GM23248 (cell line): ENCODE measurements around the gene CAMK2D. TPM values are rescaled to one million over a fixed set of nuclear protein-coding genes. Genes with fewer than 3 reads are reported as not detected.

Source experiments
- DNase-seq: peaks from one replicate; pipeline ENCODE4 v3.0.0-alpha.2; 2015
- H2AFZ ChIP-seq: fragments of 200-600 bp; sonication (generic); 2 replicates; pipeline ENCODE4 v1.6.1; 2016; ENCODE audit warnings: antibody characterized with exemption
- H3F3A ChIP-seq: fragments of 200-600 bp; sonication (generic); 2 replicates; pipeline ENCODE4 v1.6.1; 2016; ENCODE audit warnings: mild to moderate bottlenecking, antibody characterized with exemption, mixed run types; ENCODE audit not compliant: insufficient read depth
- H3K27ac ChIP-seq: fragments of 200-600 bp; sonication (generic); 2 replicates; pipeline ENCODE4 v1.5.1; 2016; ENCODE audit warnings: mild to moderate bottlenecking
- H3K27me3 ChIP-seq: fragments of 200-600 bp; sonication (generic); replicated peaks from 2 replicates; pipeline ENCODE4 v1.6.1; 2016; ENCODE audit warnings: mild to moderate bottlenecking; ENCODE audit not compliant: insufficient read depth
- H3K36me3 ChIP-seq: fragments of 200-600 bp; sonication (generic); 2 replicates; pipeline ENCODE4 v1.6.1; 2016; ENCODE audit warnings: low read depth, mild to moderate bottlenecking
- H3K4me1 ChIP-seq: fragments of 200-600 bp; sonication (generic); 2 replicates; pipeline ENCODE4 v1.6.1; 2016; ENCODE audit warnings: mild to moderate bottlenecking; ENCODE audit not compliant: insufficient read depth
- H3K4me2 ChIP-seq: fragments of 200-600 bp; sonication (generic); one replicate; pipeline ENCODE4 v1.6.1; 2016; ENCODE audit warnings: mild to moderate bottlenecking; ENCODE audit not compliant: unreplicated experiment
- H3K4me3 ChIP-seq: fragments of 200-600 bp; sonication (generic); 2 replicates; pipeline ENCODE4 v1.5.1; 2016; ENCODE audit warnings: mild to moderate bottlenecking
- H3K79me2 ChIP-seq: fragments of 200-600 bp; sonication (generic); 2 replicates; pipeline ENCODE4 v1.6.1; 2016; ENCODE audit warnings: mild to moderate bottlenecking; ENCODE audit not compliant: insufficient read depth
- H3K9ac ChIP-seq: fragments of 200-600 bp; sonication (generic); 2 replicates; pipeline ENCODE4 v1.6.1; 2016; ENCODE audit warnings: mild to moderate bottlenecking
- H3K9me2 ChIP-seq: fragments of 200-600 bp; sonication (generic); 2 replicates; pipeline ENCODE4 v1.6.1; 2016; ENCODE audit warnings: mixed run types, mild to moderate bottlenecking, moderate library complexity; ENCODE audit not compliant: insufficient read depth
- H3K9me3 ChIP-seq: fragments of 200-600 bp; sonication (generic); one replicate; pipeline ENCODE4 v1.6.1; 2017; ENCODE audit warnings: low read depth
- H4K20me1 ChIP-seq: fragments of 200-600 bp; sonication (generic); 2 replicates; pipeline ENCODE4 v1.6.0; 2016; ENCODE audit not compliant: insufficient read depth
- EZH2 ChIP-seq: fragments of 200-600 bp; sonication (generic); IDR thresholded peaks from 2 replicates; pipeline ENCODE4 v1.6.1; 2018; ENCODE audit warnings: antibody characterized with exemption, mild to moderate bottlenecking; ENCODE audit not compliant: insufficient read depth, poor library complexity, severe bottlenecking
- EZH2phosphoT487 ChIP-seq: fragments of 200-600 bp; sonication (generic); IDR thresholded peaks from 2 replicates; pipeline ENCODE4 v1.6.1; 2018; ENCODE audit warnings: antibody characterized with exemption, moderate library complexity, mild to moderate bottlenecking, low read depth; ENCODE audit not compliant: insufficient read depth
- WGBS, 2 experiments: methylation state at CpG; one replicate each; pipeline ENCODE4 v1.1.6; 2015 to 2017; ENCODE audit warnings: low lambda C conversion rate in 2 of 2, low coverage in 1 of 2; ENCODE audit errors: missing lambda C conversion rate in 2 of 2; 5-methylcytosine and 5-hydroxymethylcytosine counted together
- in situ Hi-C: fragments of 300-500 bp; cut with MboI; formaldehyde crosslinking; loops from 2 replicates; pipeline ENCODE4 v1.15.0; 2020
- polyA plus RNA-seq: library from polyadenylated mRNA; unstranded; fragments of >200 nt; fragmentation: Nextera tagmentation; extraction: Ambion mirVana; gene quantifications from 2 replicates; pipeline ENCODE4 v1.2.1, GENCODE V29; 2016
- total RNA-seq: library from RNA; depleted of rRNA; stranded (reverse); fragments of >200 nt; shearing (Covaris generic); gene quantifications from 2 replicates; pipeline ENCODE4 v1.2.3, GENCODE V29; 2014

Gene CAMK2D
- total and polyA plus RNA-seq, 2 experiments from 2014 or later = 78.8 to 94.5 TPM

- Histone ChIP-seq H3K4me2 (no peak overlapping the region), H3K27ac (no peak overlapping the region), H3K79me2 (peaks cover 77% of the 10 kb centered on the region), H3F3A (peaks cover 12% of the 10 kb centered on the region; the same call in 1 of the 2 replicates), H3K9ac (no peak overlapping the region), H3K9me2 (no peaks in the 10 kb centered on the region), H3K27me3 (no peaks in the 10 kb centered on the region), H4K20me1 (no peaks in the 10 kb centered on the region), H2AFZ (no peak overlapping the region), H3K9me3 (no peaks in the 10 kb centered on the region), H3K4me3 (no peak overlapping the region), H3K4me1 (peaks cover 17% of the 10 kb centered on the region), H3K36me3 (no peaks in the 10 kb centered on the region; the same call in 1 of the 2 replicates)
- 83 to 86% methylated on average over 4 of the region's 4 CpGs for WGBS, 2 experiments
- in situ Hi-C loops = no loop called here
- TF ChIP-seq EZH2 (no peak), EZH2phosphoT487 (no peak)
- DNase-seq = no peak
Measured at GRCh38 chr4:113601636-113602035, 159.9 kb downstream of the CAMK2D start.

GRCh38 chr4:113596396-113596795 lies 165.1 kb downstream of the CAMK2D start:
- no peaks in the 10 kb centered on the region for H3K9me3 ChIP-seq
- no peak overlapping the region for H3K27ac ChIP-seq
- in situ Hi-C loops = no loop called here
- H3K4me1 ChIP-seq = no peaks in the 10 kb centered on the region
- DNase-seq = no peak
- H3K79me2 ChIP-seq = peaks cover 93% of the 10 kb centered on the region
- H4K20me1 ChIP-seq = no peaks in the 10 kb centered on the region
- H3K27me3 ChIP-seq = no peaks in the 10 kb centered on the region
- H3K9me2 ChIP-seq = no peaks in the 10 kb centered on the region
- H3K9ac ChIP-seq = no peak overlapping the region
- no peaks in the 10 kb centered on the region for H3F3A ChIP-seq
- no peak overlapping the region for H3K4me3 ChIP-seq
- 95 to 97% methylated on average over 6 of the region's 6 CpGs for WGBS, 2 experiments
- H3K4me2 ChIP-seq = no peak overlapping the region
- H3K36me3 ChIP-seq = peaks cover 11% of the 10 kb centered on the region; the same call in 1 of the 2 replicates
- no peak overlapping the region for H2AFZ ChIP-seq
- TF ChIP-seq EZH2phosphoT487 (no peak), EZH2 (no peak)

GRCh38 chr4:113594231-113594556 lies 167.3 kb downstream of the CAMK2D start:
- peaks cover 86% of the 10 kb centered on the region for H3K79me2 ChIP-seq
- H3K4me1 ChIP-seq = no peaks in the 10 kb centered on the region
- H4K20me1 ChIP-seq = no peaks in the 10 kb centered on the region
- no peak overlapping the region for H3K9ac ChIP-seq
- no peaks in the 10 kb centered on the region for H3K9me2 ChIP-seq
- no peak overlapping the region for H3K4me3 ChIP-seq
- H2AFZ ChIP-seq = no peak overlapping the region
- no peaks in the 10 kb centered on the region for H3K27me3 ChIP-seq
- peaks cover 11% of the 10 kb centered on the region; the same call in 1 of the 2 replicates for H3K36me3 ChIP-seq
- H3F3A ChIP-seq = no peaks in the 10 kb centered on the region
- in situ Hi-C loops = no loop called here
- no peak for TF ChIP-seq EZH2phosphoT487
- TF ChIP-seq EZH2 = no peak
- H3K9me3 ChIP-seq = no peaks in the 10 kb centered on the region
- 96 to 97% methylated on average over 2 of the region's 2 CpGs for WGBS, 2 experiments
- H3K27ac ChIP-seq = no peak overlapping the region
- H3K4me2 ChIP-seq = no peak overlapping the region
- DNase-seq = no peak

GRCh38 chr4:113593400-113594230 lies 167.9 kb downstream of the CAMK2D start:
- Histone ChIP-seq H3K27me3 (no peaks in the 10 kb centered on the region), H3K9me3 (no peaks in the 10 kb centered on the region), H3F3A (no peaks in the 10 kb centered on the region), H3K4me2 (no peak overlapping the region), H2AFZ (no peak overlapping the region), H3K36me3 (peaks cover 11% of the 10 kb centered on the region; the same call in 1 of the 2 replicates), H3K4me1 (no peaks in the 10 kb centered on the region), H3K27ac (no peak overlapping the region), H4K20me1 (no peaks in the 10 kb centered on the region), H3K9ac (no peak overlapping the region), H3K9me2 (no peaks in the 10 kb centered on the region), H3K79me2 (peaks cover 82% of the 10 kb centered on the region), H3K4me3 (no peak overlapping the region)
- WGBS, 2 experiments = 90% methylated on average over 1 of the region's 1 CpG
- in situ Hi-C loops = no loop called here
- no peak for TF ChIP-seq EZH2
- no peak for DNase-seq
